ENCODE measurements around the gene FRMD1.

The FRMD1 gene

GRCh38 chr6:168021581-168021980 lies 57.4 kb downstream of the FRMD1 start:
- DNase-seq = no peak

- DNase-seq = no peak
Measured at GRCh38 chr6:168020242-168020641, 58.8 kb downstream of the FRMD1 start.

- DNase-seq = no peak
Measured at GRCh38 chr6:168018664-168019063, 60.3 kb downstream of the FRMD1 start.

GRCh38 chr6:168017629-168018028 lies 61.4 kb downstream of the FRMD1 start:
- DNase-seq = no peak

- no peak for DNase-seq
Measured at GRCh38 chr6:168016721-168017525, 62.1 kb downstream of the FRMD1 start.

DNA sequence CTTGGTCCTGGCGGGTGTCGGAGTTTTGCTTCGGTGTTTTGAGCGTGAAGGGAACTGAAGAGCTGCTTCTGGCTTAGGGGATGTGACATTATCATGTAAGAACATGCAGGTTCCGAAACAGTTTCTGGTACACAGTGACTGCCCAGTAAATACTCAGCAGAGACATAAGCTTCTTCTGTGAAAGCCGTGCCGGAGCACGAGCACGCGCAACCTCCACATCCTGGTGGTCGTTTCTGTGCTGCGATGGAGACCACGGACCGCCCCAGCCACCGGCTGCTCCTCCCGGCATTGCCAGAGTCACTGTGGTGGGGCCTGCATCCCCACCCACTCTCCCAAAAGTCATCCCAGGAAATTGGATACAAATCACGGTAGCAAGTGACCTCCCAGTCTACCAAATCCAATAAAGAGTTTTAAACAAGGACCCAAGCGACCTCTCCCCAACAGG lies 62.8 kb downstream of the FRMD1 start:
- no peak for DNase-seq

- DNase-seq = no peak
Measured at GRCh38 chr6:168015482-168016175, 63.4 kb downstream of the FRMD1 start.

- no peak for DNase-seq
Measured at GRCh38 chr6:168015009-168015408, 64.0 kb downstream of the FRMD1 start.

- no peak for DNase-seq
Measured at GRCh38 chr6:168014428-168014827, 64.6 kb downstream of the FRMD1 start.

DNA sequence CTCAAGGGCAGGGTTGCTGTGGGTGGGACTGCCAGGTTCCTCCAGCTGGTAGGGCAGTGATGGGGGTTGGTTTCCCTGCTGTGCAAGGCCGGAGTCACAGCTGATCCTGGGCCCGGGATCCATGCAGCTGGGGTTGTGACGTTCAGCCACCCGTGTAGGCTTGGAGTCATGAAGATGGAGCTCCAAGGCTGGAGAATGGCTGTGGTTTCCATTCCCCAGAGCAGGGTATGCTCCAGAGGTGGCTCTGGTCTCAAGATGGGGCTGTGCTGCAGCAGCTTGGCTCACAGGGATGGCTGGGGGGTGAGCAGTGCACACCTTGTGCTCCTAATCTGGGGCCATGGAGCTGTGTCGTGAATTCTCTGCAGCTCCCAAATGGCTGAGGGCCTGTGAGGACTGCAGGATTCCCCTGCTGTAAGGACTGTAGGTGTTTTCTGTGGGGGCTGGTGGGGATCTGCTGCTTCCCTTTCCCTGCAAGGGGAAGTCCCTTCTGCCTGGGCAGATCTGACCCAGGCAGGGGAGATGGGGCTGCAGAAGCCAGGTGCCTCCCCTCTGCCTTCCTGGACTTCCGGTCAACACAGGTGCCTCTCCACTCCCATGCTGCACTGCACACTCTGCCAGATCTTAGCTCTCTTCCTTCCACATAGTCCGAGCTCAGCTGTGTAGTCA lies 65.6 kb downstream of the FRMD1 start:
- no peak for DNase-seq

GRCh38 chr6:168012431-168013249 lies 66.4 kb downstream of the FRMD1 start:
- DNase-seq = no peak

- no peak for DNase-seq
Measured at GRCh38 chr6:168011291-168011690, 67.7 kb downstream of the FRMD1 start.

DNA sequence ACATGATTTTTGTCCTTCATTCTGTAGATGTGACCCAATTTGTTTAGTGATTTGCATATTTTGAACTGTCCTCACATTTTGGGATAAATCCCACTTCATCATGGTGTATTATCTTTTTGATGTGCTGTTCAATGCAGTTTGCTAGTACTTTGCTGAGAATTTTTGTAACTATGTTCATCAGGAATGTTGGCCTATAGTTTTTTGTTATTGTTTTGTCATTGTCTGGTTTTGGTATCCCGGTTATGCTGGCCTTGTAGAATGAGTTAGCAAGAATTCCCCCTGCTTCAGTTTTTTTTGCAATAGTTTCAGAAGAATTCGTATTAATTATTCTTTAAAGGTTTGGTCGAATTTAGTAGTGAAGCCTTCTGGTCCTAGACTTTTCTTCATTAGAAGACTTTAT lies 69.7 kb downstream of the FRMD1 start:
- DNase-seq = peak; percentile 4

DNA sequence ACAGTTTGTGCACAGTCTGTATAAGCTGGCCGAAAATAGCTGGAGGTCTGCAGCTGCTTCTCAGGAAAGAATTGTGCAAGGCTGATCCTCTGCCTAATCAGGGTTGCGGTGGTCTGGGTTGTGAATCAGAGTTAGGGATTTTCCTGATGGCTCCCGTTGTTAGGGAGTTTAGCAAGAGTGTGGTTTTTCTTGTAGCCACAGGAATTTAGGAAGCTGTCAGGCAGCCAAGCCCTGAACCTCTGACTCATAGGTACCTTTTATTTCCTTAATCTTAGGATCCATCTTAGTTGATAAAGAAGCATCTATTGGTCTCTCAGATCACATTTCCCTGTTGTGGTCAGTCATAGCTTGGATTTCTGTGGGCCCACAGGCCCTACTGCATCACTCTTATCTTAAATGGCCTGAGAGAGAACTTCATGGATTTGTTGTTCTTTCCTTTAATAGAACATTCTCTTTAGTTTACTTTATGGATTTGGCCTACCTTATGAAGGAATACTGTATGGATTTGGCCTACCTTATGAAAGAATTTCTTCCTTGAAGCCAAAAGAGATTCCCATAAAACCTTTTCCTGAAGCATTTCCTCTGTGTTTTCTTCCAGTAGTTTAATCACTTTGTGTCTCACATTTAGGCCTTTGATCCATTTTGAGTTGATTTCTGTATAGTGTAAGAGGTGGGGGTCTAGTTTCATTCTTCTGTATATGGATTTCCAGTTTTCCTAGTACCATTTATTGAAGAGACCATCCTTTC lies 71.2 kb downstream of the FRMD1 start:
- peak; percentile 100 for DNase-seq

GRCh38 chr6:168005796-168006195 lies 73.2 kb downstream of the FRMD1 start:
- no peak for DNase-seq

DNA sequence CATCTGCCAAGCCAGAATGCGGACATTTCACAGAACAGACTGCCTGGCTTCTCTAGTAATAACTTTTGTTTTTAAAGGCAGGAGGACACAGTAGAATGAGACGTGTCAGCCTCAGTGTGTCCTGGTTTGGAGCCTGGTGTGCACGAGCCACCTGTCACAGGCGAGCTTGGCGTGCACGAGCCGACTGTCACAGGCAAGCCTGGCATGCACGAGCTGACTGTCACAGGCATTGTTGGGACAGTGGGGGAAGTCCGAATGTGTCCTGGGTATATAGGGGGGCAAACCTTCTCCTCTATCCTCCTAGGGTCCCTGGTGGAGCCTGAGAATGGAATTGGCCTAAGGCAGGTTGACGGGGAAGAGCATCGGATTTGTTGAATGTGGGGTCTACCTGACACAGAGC lies 74.1 kb downstream of the FRMD1 start:
- DNase-seq = no peak

DNA sequence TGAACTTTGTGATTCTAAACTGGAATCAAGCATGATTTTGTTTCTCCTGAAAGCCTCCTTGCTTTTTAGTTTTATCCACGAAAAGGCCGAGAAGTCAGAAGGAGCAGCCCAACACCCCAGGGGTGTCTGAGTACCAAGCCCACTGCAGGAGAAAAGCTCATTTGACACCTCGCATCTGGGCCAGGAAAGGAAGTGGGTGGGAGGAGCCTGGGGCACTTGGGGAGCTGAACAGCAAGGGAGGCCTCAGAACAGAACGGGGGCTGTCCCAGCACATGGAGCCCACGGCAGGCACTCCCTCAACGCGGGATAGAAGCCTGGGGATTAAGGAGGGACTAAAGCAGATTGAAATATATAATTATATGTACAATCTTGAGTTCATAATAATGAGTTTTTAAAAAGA lies 75.0 kb downstream of the FRMD1 start:
- no peak for DNase-seq

Measured in kidney glomerular epithelial cell (primary cell).